ENCODE data around the gene KLHDC4. TPM values are rescaled to one million over a fixed set of nuclear protein-coding genes. Genes with fewer than 3 reads are reported as not detected.

KLHDC4 gene
- polyA plus RNA-seq, 2 of the 4 experiments (the other 2 are of a cell fraction) = 25.9 to 37.2 TPM

DNA sequence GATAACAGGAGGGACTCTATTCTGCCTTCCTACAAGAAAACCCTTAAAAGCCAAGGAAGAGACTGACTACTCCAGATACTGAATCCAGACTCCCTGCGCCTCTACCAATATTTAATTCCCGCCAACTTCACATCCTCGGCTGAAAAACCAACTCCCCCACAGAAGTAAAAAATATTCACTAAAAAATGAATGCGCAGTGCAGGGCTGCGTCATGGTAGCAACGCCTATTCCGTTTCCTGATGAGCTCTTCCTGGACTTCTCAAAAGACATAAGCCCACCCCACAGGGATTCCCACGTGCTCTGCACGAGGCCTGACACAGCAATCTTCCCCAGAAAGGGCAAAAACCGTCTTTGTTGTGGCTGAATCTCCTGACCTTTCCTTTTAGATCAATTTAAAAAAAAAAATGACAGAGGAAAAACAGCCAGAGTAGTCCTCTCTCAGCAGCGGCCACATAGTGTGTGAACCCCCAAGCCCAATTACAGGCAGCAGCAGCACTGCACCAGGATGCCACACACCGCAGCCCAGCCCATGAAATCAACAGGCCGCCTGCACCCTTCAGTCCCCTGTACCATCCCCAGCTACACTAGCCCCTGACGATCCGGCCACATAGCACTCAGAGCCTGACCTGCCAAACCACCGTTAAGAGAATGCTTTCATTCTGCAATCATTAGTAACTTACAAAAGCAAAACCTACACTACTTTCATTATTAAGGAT lies 23.9 kb downstream of the KLHDC4 start (continued):
- TF ChIP-seq FOSL2 (IDR thresholded peaks at IDR 0.05) (no peak), FOSL2 (CRISPR knock-in tag; IDR thresholded peaks at IDR 0.05) (no peak), CHD4 (IDR thresholded peaks at IDR 0.05; ENCODE audit: borderline replicate concordance) (no peak), RNF2 (IDR thresholded peaks at IDR 0.05; ENCODE audit: borderline replicate concordance, low read depth) (no peak), MAFK (IDR thresholded peaks at IDR 0.05; ENCODE audit: partially characterized antibody) (no peak), ZFP36 (IDR thresholded peaks at IDR 0.05; ENCODE audit: borderline replicate concordance, partially characterized antibody) (no peak), EHF (CRISPR knock-in tag; IDR thresholded peaks at IDR 0.05) (no peak), RARB (CRISPR knock-in tag; IDR thresholded peaks at IDR 0.05) (no peak)
- TF ChIP-seq, protein P1, sequence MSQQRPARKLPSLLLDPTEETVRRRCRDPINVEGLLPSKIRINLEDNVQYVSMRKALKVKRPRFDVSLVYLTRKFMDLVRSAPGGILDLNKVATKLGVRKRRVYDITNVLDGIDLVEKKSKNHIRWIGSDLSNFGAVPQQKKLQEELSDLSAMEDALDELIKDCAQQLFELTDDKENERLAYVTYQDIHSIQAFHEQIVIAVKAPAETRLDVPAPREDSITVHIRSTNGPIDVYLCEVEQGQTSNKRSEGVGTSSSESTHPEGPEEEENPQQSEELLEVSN (IDR thresholded peaks at IDR 0.05; ENCODE audit: borderline replicate concordance, low read depth) = no peak

DNA sequence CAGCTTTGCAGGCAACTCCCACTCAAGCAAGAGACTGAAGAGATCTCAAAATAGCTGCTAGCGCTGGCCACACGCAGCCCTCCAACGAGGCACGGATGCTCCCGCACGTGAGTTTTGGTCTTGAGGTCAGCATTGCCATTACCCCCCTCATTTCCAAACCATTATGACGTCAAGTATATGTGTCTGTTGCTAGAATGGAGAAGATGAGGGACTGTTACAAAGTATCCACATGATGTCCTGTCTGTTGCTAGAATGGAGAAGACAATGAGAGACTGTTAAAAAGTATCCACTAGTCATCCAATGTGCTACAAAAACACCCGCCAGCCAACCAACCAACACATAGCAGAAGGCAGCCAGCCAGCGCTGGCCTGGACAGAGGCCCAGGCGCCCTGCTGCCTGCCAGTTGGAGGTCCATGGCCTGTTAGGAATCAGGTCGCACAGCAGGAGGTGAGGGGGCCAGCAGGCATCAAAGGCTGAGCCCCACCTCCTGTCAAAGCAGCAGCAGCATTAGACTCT lies 24.8 kb downstream of the KLHDC4 start:
- POLR2A ChIA-PET = no interaction called here
- H3K4me1 ChIP-seq = no peaks in the 10 kb centered on the region
- H3K9me3 ChIP-seq = no peaks in the 10 kb centered on the region
- FAIRE-seq (no peak), ATAC-seq (no peak), DNase-seq (ENCODE audit: low read depth in 1 of 2, low spot score in 1 of 2) (no peak)
- CTCF ChIA-PET = no interaction called here
- WGBS (ENCODE audit: missing lambda C conversion rate) = 90% methylated on average over 11 of the region's 11 CpGs
- no peak overlapping the region for H3K27ac ChIP-seq
- no peak overlapping the region for H3K4me3 ChIP-seq
- H3K4me2 ChIP-seq = no peak overlapping the region
- TF ChIP-seq RFX5 (IDR thresholded peaks at IDR 0.05) = no peak
- TF ChIP-seq, protein P2, sequence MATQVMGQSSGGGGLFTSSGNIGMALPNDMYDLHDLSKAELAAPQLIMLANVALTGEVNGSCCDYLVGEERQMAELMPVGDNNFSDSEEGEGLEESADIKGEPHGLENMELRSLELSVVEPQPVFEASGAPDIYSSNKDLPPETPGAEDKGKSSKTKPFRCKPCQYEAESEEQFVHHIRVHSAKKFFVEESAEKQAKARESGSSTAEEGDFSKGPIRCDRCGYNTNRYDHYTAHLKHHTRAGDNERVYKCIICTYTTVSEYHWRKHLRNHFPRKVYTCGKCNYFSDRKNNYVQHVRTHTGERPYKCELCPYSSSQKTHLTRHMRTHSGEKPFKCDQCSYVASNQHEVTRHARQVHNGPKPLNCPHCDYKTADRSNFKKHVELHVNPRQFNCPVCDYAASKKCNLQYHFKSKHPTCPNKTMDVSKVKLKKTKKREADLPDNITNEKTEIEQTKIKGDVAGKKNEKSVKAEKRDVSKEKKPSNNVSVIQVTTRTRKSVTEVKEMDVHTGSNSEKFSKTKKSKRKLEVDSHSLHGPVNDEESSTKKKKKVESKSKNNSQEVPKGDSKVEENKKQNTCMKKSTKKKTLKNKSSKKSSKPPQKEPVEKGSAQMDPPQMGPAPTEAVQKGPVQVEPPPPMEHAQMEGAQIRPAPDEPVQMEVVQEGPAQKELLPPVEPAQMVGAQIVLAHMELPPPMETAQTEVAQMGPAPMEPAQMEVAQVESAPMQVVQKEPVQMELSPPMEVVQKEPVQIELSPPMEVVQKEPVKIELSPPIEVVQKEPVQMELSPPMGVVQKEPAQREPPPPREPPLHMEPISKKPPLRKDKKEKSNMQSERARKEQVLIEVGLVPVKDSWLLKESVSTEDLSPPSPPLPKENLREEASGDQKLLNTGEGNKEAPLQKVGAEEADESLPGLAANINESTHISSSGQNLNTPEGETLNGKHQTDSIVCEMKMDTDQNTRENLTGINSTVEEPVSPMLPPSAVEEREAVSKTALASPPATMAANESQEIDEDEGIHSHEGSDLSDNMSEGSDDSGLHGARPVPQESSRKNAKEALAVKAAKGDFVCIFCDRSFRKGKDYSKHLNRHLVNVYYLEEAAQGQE (IDR thresholded peaks at IDR 0.05) = no peak
- TF ChIP-seq HOXB5 (CRISPR knock-in tag; IDR thresholded peaks at IDR 0.05) = no peak
- TF ChIP-seq KDM5A (IDR thresholded peaks at IDR 0.05) = no peak
- TF ChIP-seq CHD2 (IDR thresholded peaks at IDR 0.05; ENCODE audit: low read length, partially characterized antibody) = no peak
- TF ChIP-seq JUNB (IDR thresholded peaks at IDR 0.05) = no peak
- no peak for TF ChIP-seq RCOR1 (IDR thresholded peaks at IDR 0.05; ENCODE audit: low read depth, low read length)
- TF ChIP-seq NFE2L2 (conservative IDR thresholded peaks at IDR 0.05; ENCODE audit: low read length) = no peak
- TF ChIP-seq, protein P3, sequence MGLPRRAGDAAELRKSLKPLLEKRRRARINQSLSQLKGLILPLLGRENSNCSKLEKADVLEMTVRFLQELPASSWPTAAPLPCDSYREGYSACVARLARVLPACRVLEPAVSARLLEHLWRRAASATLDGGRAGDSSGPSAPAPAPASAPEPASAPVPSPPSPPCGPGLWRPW (IDR thresholded peaks at IDR 0.05) = no peak
- no peak for TF ChIP-seq RNF2 (IDR thresholded peaks at IDR 0.05; ENCODE audit: borderline replicate concordance, low read depth)
- TF ChIP-seq HEYL (CRISPR knock-in tag; IDR thresholded peaks at IDR 0.05) = no peak
- TF ChIP-seq EHMT2 (IDR thresholded peaks at IDR 0.05; ENCODE audit: low read depth) = no peak
- no peak for TF ChIP-seq SREBF2 (IDR thresholded peaks at IDR 0.05)
- TF ChIP-seq, protein P4, sequence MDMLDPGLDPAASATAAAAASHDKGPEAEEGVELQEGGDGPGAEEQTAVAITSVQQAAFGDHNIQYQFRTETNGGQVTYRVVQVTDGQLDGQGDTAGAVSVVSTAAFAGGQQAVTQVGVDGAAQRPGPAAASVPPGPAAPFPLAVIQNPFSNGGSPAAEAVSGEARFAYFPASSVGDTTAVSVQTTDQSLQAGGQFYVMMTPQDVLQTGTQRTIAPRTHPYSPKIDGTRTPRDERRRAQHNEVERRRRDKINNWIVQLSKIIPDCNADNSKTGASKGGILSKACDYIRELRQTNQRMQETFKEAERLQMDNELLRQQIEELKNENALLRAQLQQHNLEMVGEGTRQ (IDR thresholded peaks at IDR 0.05) = no peak
